ENCODE data around the gene TEX12.

The TEX12 gene

DNA sequence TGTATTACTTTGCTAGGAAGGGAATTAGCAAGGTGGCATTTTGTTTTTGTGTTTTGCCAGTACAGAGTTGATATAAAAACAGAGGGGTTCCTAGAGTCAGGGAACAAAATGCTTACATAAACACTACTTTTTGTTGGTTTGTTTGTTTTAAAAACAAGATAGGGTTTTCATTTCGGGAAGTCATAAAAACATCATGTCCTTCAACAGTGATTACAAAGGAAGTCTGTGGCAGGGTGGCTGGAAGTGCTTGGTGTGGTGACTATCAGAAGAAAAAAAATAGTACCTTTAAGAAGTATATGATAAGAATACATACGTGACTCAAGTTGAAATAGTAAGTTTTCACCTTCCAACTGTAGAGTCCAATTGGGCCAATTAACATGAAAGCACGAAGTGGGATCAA, 2.1 kb upstream of the TEX12 start:
- no peaks in the 10 kb centered on the region for H3K9me3 ChIP-seq (ENCODE audit: insufficient read depth, low read length)
- TF ChIP-seq EZH2phosphoT487 (IDR thresholded peaks at IDR 0.05; ENCODE audit: low read depth): no peak
- TF ChIP-seq, protein P1, sequence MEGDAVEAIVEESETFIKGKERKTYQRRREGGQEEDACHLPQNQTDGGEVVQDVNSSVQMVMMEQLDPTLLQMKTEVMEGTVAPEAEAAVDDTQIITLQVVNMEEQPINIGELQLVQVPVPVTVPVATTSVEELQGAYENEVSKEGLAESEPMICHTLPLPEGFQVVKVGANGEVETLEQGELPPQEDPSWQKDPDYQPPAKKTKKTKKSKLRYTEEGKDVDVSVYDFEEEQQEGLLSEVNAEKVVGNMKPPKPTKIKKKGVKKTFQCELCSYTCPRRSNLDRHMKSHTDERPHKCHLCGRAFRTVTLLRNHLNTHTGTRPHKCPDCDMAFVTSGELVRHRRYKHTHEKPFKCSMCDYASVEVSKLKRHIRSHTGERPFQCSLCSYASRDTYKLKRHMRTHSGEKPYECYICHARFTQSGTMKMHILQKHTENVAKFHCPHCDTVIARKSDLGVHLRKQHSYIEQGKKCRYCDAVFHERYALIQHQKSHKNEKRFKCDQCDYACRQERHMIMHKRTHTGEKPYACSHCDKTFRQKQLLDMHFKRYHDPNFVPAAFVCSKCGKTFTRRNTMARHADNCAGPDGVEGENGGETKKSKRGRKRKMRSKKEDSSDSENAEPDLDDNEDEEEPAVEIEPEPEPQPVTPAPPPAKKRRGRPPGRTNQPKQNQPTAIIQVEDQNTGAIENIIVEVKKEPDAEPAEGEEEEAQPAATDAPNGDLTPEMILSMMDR (IDR thresholded peaks at IDR 0.05; ENCODE audit: low read depth, low read length): no peak
- H4K20me1 ChIP-seq (ENCODE audit: insufficient read depth, low read length): no peaks in the 10 kb centered on the region
- H3K9ac ChIP-seq (ENCODE audit: low read length): no peak overlapping the region
- H3K27me3 ChIP-seq (ENCODE audit: low read depth, low read length): peaks cover 15% of the 10 kb centered on the region; the same call in 1 of the 2 replicates
- H2AFZ ChIP-seq (ENCODE audit: low read depth, low read length): no peak overlapping the region
- no peak overlapping the region for H3K4me2 ChIP-seq (ENCODE audit: low read length)
- H3K36me3 ChIP-seq (replicated peaks; ENCODE audit: low read depth, low read length): no peaks in the 10 kb centered on the region
- peaks cover 6% of the 10 kb centered on the region; the same call in 1 of the 2 replicates for H3K4me1 ChIP-seq (ENCODE audit: low read length)
- no peaks in the 10 kb centered on the region for H3K79me2 ChIP-seq (ENCODE audit: low read length)
- H3K27ac ChIP-seq (ENCODE audit: low read length): no peak overlapping the region
- no peak overlapping the region for H3K4me3 ChIP-seq (ENCODE audit: low read length)

DNA sequence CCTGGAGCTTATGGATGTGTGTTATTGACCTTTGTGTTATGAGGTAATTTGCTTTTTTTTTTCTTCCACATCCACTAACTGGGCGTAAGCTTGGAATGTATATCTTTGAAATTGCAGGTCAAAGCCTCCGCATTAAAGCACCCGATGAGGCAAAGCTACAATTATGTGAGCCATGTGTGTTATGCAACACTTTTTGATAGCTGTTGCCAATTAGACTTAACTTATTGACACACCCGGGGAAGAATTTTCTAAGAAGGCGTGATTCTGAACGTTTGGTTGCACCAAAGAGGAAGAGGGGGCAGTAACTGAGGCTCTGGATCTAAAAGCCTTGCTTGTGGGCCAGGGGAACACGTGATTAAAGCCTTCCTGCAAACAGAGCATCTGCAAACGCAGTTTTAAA, 610 bp upstream of the TEX12 start:
- Histone ChIP-seq H3K4me2 (ENCODE audit: low read length) (no peak overlapping the region), H3K27me3 (ENCODE audit: low read depth, low read length) (peaks cover 21% of the 10 kb centered on the region; the same call in 1 of the 2 replicates), H3K9me3 (ENCODE audit: insufficient read depth, low read length) (no peaks in the 10 kb centered on the region), H3K79me2 (ENCODE audit: low read length) (no peaks in the 10 kb centered on the region), H3K36me3 (replicated peaks; ENCODE audit: low read depth, low read length) (no peaks in the 10 kb centered on the region), H3K27ac (ENCODE audit: low read length) (no peak overlapping the region), H3K4me1 (ENCODE audit: low read length) (peaks cover 6% of the 10 kb centered on the region; the same call in 1 of the 2 replicates), H3K4me3 (ENCODE audit: low read length) (no peak overlapping the region), H3K9ac (ENCODE audit: low read length) (no peak overlapping the region), H4K20me1 (ENCODE audit: insufficient read depth, low read length) (no peaks in the 10 kb centered on the region), H2AFZ (ENCODE audit: low read depth, low read length) (no peak overlapping the region)
- no peak for TF ChIP-seq EZH2phosphoT487 (IDR thresholded peaks at IDR 0.05; ENCODE audit: low read depth)
- TF ChIP-seq, protein P1 (IDR thresholded peaks at IDR 0.05; ENCODE audit: low read depth, low read length): no peak

DNA sequence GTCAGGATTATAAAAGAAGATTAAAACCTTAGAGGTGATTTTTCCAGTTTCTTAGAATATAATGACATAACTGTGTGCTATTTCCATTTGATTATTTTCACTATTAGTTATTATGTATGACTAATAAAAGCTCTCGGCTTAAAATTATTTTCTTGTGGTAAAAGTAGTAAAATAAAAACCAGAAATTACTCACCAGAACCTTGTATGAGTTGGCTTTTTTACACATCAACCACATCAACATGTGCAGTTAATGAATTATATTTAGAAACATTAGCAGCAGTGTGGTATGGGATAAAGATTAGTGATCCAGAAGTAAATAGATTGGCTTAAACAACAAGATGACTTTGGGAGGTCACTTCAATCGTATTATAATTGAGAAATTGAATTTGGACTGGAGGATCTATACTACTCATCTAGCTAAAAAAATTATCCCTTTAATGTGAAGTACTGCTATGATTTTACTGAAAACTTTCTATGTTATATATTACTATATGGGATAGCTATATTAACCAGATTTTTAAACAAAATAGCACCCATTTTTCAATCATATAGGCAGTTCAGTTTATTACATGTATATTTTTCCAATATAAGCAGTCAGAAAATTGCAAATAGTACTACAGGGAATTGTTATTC, 5.3 kb downstream of the TEX12 start:
- H3K27me3 ChIP-seq (ENCODE audit: low read depth, low read length): peaks cover 57% of the 10 kb centered on the region
- H3K4me2 ChIP-seq (ENCODE audit: low read length): peak overlapping the region; percentile 14

DNA sequence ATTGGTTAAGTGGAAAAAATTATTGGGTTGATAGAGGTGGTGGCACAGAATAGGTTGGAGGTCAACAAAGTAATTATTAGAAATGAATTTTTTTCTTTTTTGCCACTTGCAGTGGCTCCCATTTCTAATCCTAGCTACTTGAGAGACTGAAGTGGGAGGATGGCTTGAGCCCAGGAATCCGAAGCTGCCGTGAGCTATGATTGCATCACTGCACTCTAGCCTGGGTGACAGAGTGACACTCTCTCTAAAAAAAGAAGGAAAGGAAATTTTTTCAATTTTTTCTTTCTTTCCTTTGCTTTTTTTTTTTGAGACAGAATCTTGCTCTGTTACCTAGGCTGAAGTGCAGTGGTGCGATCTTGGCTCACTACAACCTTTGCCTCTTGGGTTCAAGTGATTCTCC, 6.0 kb downstream of the TEX12 start:
- H4K20me1 ChIP-seq (ENCODE audit: insufficient read depth, low read length): no peaks in the 10 kb centered on the region
- H2AFZ ChIP-seq (ENCODE audit: low read depth, low read length): no peak overlapping the region
- TF ChIP-seq, protein P1 (IDR thresholded peaks at IDR 0.05; ENCODE audit: low read depth, low read length): no peak
- TF ChIP-seq EZH2phosphoT487 (IDR thresholded peaks at IDR 0.05; ENCODE audit: low read depth): no peak
- peaks cover 57% of the 10 kb centered on the region for H3K27me3 ChIP-seq (ENCODE audit: low read depth, low read length)
- no peaks in the 10 kb centered on the region for H3K79me2 ChIP-seq (ENCODE audit: low read length)
- H3K27ac ChIP-seq (ENCODE audit: low read length): no peak overlapping the region
- no peaks in the 10 kb centered on the region for H3K9me3 ChIP-seq (ENCODE audit: insufficient read depth, low read length)
- no peak overlapping the region for H3K4me2 ChIP-seq (ENCODE audit: low read length)
- no peak overlapping the region for H3K4me3 ChIP-seq (ENCODE audit: low read length)
- H3K4me1 ChIP-seq (ENCODE audit: low read length): peaks cover 24% of the 10 kb centered on the region
- no peaks in the 10 kb centered on the region for H3K36me3 ChIP-seq (replicated peaks; ENCODE audit: low read depth, low read length)
- no peak overlapping the region for H3K9ac ChIP-seq (ENCODE audit: low read length)

More for the DNA sequence above, 5.3 kb downstream of the TEX12 start:
- no peaks in the 10 kb centered on the region for H4K20me1 ChIP-seq (ENCODE audit: insufficient read depth, low read length)
- H3K9ac ChIP-seq (ENCODE audit: low read length): no peak overlapping the region
- no peaks in the 10 kb centered on the region for H3K79me2 ChIP-seq (ENCODE audit: low read length)
- TF ChIP-seq, protein P1 (IDR thresholded peaks at IDR 0.05; ENCODE audit: low read depth, low read length): no peak
- TF ChIP-seq EZH2phosphoT487 (IDR thresholded peaks at IDR 0.05; ENCODE audit: low read depth): no peak
- H2AFZ ChIP-seq (ENCODE audit: low read depth, low read length): no peak overlapping the region
- no peaks in the 10 kb centered on the region for H3K36me3 ChIP-seq (replicated peaks; ENCODE audit: low read depth, low read length)
- H3K4me3 ChIP-seq (ENCODE audit: low read length): no peak overlapping the region
- peaks cover 23% of the 10 kb centered on the region for H3K4me1 ChIP-seq (ENCODE audit: low read length)
- H3K9me3 ChIP-seq (ENCODE audit: insufficient read depth, low read length): no peaks in the 10 kb centered on the region
- H3K27ac ChIP-seq (ENCODE audit: low read length): no peak overlapping the region
